ENCODE results near the gene HSPBP1. TPM values are rescaled to one million over a fixed set of nuclear protein-coding genes. Genes with fewer than 3 reads are reported as not detected.
A peak's percentile ranks its signal among the peaks of the same experiment; 100 is the strongest.

The HSPBP1 gene
- polyA plus RNA-seq, 1 donor = 30.6 TPM

- DNase-seq = no peak
Measured at GRCh38 chr19:55304980-55305379, 25.1 kb upstream of the HSPBP1 start.

DNA sequence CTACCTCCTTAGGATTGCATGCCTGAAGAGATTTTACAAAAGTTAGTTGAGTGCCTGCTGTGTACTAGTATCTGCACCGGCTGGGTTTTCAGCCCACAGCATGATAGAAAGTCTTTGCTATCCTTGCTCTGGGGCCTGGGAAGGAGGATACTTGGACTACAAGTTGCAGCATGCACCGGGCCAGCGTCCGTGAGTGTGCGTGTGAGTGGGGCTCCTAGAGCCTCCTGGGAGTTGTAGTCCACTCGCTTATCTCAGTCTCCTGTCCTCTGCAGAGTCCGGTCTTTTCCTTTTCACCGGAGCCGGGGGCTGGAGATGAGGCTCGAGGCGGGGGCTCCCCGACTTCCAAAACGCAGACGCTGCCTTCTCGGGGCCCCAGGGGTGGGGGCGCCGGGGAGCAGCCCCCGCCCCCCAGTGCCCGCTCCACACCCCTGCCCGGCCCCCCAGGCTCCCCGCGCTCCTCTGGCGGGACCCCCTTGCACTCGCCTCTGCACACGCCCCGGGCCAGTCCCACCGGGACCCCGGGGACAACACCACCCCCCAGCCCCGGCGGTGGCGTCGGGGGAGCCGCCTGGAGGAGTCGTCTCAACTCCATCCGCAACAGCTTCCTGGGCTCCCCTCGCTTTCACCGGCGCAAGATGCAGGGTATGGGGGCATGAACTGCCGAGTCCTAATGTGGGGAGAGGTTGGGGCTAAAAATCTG, 24.5 kb upstream of the HSPBP1 start:
- DNase-seq = no peak

GRCh38 chr19:55303477-55303876, 23.6 kb upstream of the HSPBP1 start:
- DNase-seq = no peak

DNA sequence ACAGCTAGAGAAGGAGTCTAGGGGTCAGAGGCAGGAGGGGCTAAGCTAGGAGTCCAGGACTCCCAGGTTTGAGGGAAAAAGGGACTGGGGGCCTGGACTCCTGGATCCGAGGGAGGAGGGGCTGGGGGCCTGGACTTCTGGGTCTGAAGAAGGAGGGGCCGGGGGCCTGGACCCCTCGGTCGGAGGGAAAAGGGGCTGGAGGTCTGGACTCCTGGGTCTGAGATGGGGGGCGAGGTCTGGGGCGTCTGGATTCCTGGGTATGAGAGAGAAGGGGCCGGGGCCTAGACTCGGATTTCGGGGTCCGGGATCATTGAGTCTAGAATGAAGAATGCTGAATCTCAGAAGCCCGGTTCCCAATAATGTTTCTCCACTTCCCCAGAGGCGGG, 22.4 kb upstream of the HSPBP1 start:
- DNase-seq = no peak

GRCh38 chr19:55301459-55302317, 21.8 kb upstream of the HSPBP1 start:
- DNase-seq = peak; percentile 85

GRCh38 chr19:55300886-55301458, 21.1 kb upstream of the HSPBP1 start:
- DNase-seq = no peak

DNA sequence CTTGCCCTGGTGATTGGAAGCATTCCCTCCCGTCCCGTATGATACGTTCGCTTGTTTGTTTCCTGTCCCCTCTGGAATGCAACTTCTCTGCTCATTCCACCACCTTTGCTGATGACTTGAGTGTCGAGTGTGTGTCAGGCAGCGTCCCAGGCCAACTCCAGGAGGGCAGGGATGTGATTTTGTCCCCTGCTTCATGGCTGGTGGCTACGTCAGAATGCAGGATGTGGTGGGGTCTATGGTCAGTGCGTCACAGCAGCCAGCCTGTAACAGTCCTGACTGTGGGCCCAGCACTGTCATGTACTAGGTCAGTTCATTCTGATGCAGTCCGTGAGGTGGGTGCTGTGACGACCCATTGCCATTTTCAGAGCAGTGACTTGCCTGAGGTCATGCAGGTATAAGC, 20.1 kb upstream of the HSPBP1 start:
- no peak for DNase-seq

- no peak for DNase-seq
Measured at GRCh38 chr19:55297267-55297666, 17.4 kb upstream of the HSPBP1 start.

DNA sequence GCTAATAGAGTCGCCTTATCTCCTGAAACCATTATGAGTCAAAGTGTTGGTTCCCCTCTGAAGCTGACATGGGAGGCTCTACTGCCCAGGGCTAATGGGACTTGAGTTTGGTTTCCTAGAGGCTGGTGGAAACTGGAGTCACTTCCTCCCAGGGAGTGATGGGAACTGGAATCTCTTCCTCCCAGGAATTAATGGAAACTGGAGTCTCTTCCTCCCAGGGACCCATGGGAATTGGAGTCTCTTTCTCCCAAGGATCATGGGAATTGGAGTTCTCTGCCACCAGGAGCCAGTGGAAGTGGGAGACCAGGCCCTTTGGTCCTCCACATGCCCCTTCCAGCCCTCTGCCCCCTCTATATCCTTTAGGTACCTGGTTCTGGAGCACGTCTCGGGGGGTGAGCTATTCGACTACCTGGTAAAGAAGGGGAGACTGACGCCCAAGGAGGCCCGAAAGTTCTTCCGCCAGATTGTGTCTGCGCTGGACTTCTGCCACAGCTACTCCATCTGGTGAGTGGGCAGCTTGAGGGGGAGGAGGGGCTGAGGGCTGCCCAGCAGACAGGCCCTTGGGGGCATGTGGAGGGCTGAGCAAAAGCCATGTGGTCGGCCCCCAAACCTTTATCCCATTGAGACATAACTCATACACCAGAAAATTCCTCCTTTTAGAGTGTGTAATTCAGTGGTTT, 9.3 kb upstream of the HSPBP1 start:
- no peak for DNase-seq

GRCh38 chr19:55287361-55288079, 7.6 kb upstream of the HSPBP1 start:
- DNase-seq = no peak

- peak; percentile 18 for DNase-seq
Measured at GRCh38 chr19:55285229-55285890, 5.5 kb upstream of the HSPBP1 start.

- DNase-seq = no peak
Measured at GRCh38 chr19:55284405-55285058, 4.6 kb upstream of the HSPBP1 start.

DNA sequence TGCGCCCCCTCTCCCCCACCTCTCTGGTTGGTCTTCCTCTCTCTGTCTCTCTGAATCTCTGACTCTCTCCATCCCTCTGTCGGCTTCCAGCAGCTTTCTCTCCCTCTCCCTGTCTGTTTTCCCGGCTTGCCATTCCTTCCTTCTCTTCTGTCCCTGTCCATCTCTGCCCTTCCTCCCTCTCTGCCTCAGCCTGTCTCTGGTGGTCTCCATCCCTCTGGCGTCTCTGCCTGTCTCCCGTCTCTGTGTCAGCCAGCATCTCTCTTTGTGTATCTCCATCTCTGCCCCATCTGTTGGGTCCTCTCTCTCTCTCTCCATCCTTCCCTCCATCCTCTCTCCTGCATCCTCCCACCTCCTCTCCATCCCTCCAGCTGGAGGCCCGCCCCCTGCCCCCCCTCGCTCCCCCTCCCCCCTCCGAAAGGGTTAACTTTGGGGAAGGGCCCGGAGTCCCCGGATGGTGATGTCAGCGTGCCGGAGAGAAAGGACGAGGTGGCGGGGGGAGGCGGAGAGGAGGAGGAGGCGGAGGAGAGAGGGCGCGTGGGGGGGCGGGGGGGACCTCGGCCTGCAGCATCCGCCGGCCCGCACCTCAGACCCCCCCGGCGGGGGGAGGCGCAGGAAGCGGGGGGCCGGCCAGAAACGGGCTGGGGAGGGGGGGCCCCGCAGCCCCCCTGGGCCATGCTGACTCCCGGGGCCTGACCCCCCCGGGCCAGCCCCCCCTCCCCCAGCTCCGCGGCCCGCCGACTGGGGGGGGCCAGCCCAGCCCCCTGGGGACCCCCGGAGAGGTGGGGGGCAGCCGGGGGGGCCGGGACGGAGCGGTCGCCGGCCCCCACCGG, 3.9 kb upstream of the HSPBP1 start, which contains the start of gene BRSK1:
BRSK1 (plus strand) TSS at position 450 of the 830 bp plus-strand sequence. CDS start 446 bp downstream, outside the sequence.
- DNase-seq = peak; percentile 77

GRCh38 chr19:55279340-55279739, 570 bp downstream of the HSPBP1 start:
- no peak for DNase-seq

DNA sequence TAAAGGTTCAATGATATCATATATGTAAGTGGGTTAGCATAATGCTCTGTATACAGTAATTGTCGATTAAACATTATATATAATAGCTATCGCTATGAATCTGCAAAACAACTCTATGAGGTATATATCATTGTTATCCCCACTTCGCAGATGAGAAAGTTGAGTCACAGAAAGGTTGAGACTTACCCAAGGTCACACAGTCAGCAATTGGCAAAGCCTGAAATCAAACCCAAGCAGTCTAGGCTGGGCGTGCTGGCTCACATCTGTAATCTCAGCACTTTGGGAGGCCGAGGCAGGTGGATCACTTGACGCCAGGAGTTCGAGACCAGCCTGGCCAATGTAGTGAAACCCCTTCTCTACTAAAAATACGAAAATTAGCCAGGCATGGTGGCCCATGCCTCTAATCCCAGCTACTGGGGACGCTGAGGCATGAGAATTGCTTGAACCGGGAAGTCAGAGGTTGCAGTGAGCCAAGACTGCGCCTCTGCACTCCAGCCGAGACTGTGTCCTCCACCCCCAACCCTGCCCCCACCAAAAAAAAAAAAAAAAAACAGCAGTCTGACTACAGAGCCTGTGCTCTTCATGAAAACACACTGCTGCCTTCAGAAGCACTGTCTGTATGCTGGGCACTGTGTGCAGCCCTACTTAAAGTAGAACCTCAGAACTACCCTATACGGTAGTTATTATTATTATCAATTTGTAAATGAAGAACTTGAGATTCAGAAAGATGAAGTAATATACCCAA, 1.3 kb downstream of the HSPBP1 start:
- DNase-seq = no peak

GRCh38 chr19:55277494-55277893, 2.4 kb downstream of the HSPBP1 start:
- DNase-seq = no peak

GRCh38 chr19:55276720-55277430, 3.0 kb downstream of the HSPBP1 start:
- no peak for DNase-seq

DNA sequence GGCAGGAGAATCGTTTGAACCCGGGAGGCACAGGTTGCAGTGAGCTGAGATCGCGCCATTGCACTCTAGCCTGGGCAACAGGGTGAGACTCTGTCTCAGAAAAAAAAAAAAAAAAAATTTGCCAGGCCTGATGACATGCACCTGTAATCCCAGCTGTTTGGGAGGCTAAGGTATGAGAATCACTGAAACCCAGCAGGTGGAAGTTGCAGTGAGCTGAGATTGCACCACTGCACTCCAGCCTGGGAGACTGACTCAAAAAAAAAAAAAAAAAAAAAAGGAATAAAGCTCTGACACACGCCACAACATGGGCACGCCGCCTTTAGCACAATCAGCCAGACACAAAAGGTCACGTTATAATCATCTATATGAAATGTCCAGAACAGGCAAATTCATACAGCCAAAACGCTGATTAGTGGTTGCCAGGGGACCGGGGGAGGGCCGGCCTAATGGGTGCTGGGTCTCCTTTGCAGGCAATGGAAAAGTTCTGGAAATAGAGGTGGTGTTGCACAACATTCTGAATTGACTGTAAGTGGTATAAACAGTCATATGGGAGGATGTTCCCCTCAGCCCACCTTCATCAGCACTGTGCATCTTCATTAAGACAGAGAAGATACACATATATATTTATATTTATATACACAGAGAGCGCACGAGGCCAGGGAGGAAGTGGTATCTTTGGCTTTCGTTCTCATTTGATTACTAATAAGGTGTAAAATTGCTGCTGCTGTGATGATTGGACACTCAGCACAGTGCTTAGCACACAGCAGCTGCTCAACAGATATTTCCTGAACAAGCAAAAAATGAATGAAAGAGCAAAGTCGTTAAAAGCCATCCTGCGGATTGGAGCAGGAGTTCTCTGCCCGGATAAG, 3.8 kb downstream of the HSPBP1 start:
- no peak for DNase-seq
